HG02642 (cell line): ENCODE data around the gene RBPJL.

Experiments
- ATAC-seq: cut with Tn5 transposase; IDR thresholded peaks from one replicate; pipeline ENCODE4 v1.9.1; 2021; ENCODE audit warnings: mild to moderate bottlenecking; ENCODE audit not compliant: unreplicated experiment, poor library complexity

Gene RBPJL

DNA sequence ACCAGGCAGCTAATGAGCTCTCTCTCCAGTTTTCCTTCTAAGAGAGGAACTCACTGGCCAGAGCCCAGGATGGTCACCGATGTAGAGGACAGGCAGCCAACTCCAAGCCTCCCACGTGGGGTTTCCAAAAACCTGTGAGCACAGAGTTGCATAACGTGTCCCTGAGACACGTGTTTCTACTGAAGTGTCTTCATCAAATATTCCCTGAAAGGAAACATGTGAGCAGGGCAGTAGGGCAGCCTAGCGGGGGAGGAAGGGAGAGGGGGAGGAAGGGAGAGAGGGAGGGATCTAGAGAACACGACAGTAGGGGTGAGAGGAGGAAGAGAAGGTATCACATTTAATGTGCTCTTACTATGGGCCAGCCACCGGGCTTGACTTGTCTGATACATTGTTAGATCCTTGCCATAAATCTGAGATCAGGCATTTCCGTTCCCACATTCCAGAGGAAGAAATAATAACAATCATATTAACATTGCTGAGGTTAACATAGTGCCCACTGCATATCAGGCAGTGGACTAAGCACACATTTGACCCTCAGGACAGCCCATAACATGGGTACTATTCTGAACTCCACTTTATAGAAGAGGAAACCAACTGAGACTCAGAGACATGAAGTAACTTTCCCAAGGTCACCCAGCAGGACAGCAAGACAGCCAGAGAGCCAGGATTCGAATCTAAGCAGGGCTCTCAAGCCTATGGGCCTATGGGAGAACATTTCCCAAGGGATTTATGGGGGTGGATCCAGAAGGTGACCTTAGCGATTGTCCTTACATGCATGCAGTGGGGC is 51.8 kb downstream of the RBPJL start:
- ATAC-seq: no peak

DNA sequence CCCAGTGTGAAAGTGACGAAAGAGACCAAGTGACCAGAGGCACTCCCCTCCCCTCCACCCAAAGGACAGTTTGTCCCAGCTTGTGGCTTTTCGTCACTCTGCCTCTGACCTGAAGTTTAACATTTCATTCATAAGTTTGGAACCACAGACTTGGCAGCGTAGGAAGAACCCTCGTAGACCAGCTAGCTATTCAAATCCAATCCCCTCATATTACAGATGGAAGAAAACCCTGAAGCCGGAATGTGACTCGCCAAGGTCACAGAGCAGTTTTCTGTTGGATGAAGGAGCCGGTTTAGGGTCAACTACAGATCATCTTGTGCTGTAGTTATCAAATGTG is 52.4 kb downstream of the RBPJL start:
- ATAC-seq: no peak

DNA sequence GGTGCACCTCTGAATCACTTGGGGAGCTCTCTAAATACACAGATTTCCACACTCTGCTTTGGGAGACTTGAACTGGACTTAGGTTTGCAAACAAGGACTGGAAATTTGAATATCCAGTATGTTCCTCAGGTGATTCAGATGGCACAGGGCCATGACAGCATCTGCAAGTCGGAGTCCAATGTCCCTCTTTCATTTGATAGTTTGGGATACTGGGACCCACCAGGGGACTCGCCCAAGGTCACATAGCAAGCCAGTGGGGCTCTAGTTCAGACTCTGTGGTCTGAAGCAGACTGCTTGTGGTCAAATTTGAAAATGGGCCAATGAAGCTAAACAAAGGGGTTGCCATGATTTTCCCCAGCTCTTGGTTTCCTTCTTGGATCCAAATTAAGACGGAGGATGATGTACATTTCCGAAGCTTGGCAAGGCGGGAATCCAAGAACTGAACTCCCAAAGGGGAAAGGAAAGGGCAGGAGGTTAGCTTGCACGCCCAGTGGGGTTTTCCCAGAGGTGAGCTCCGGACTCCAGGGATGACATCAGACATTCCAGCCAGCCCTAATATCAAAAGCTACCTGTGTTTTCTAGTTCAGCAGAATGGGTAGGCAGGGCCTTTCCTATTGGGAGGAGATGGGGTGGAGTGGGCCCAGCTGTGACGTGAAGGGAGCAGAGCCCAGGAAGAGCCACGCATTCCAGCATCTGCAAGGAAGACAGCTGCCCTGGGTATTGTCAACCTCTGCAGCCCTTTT is 52.9 kb downstream of the RBPJL start:
- no peak for ATAC-seq

DNA sequence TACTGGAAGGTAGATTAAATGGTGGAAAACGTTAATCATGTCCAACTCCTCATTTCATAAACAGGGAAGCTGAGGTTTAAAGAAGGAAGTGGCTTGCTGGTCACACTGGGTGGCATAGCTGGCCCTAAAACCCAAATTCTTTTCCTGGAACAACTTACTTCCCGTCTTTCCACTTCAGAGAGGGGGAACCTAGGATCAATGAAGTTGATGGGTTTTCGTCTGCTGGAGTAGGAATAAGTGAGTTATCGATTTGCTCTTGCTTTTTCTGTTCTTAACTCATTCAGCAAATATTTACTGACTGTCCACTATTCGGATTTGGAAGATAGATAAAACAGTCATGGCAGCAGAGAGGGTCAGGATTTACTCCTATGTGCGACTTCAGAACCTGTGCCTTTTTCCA is 55.2 kb downstream of the RBPJL start:
- ATAC-seq: no peak

DNA sequence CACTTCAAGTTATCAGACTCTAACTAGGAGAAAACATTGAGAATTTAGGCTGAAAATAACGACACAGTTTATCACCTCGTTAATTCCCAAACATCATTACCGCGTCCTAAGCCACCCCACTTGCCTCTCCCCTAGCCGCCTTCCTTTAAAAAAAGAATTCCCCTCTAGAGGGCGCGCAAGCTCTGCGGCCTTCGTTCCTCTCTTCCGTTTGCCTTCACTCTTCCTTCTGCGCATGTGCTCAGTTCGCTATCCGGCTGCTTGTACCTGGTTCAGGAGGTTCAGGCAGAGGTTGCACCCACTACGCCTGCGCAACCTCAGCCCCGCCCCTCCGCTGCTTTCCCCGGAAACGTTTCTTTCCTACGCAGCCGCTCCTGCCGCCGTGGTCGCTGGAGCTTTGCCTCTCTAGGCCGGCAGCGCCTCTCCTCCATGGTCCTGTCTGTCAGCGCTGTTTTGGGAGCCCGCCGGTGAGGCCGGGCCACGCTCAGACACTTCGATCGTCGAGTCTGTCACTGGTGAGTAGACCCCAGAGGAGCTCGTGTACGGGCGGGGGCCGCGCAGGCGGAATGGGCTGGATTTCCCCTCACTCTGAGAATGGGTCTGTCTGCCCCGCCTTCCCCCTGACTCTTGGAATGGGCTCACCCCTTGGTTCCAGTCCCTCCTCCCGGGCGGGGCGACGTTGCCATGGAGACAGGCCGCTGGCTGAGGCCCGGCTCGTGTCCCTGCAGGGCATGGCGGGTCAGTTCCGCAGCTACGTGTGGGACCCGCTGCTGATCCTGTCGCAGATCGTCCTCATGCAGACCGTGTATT is 56.4 kb downstream of the RBPJL start, which contains the start of gene SYS1:
Gene SYS1 (plus strand): TSS at position 353 of the 807 bp plus-strand sequence. CDS start 376 bp downstream, at position 729.
- ATAC-seq: peak; percentile 89

DNA sequence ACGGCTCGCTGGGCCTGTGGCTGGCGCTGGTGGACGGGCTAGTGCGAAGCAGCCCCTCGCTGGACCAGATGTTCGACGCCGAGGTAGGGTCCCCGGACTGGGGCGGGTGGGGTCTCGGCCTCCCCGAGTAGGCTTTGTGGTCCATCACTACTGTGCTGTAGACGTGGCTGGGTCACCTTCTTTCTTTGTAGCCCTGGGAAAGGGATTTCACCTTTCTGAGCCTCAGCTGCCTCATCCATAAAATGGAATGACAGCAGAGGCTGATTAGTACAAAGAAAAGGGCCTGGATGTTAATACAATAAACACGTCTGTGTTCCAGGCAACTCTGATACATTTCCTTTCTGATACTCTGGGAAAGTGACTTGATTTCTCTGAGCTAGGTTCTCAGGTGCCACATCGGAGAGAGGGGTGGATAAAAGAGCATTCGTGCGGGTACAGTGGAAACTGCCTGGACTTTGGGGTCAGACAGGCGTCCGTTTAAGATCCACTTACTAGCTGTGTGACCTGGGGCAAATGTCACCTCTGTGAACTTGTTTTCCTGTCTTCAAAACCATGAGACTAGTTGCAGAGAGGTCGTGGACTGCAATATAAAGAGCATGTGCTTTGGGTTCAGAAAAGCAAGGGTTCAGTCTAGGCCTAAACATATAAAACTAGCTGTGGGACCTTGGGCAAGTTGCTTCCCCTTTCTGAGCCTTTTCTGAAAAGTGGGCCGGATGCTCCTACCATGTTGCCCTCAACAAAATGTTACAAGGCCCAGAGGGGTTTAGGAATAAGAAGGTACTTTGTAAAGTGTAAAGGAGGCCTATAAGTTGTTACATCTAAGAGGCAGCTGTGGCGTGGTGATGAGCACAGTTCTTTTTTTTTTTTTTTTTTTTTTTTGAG is 57.2 kb downstream of the RBPJL start:
- no peak for ATAC-seq

DNA sequence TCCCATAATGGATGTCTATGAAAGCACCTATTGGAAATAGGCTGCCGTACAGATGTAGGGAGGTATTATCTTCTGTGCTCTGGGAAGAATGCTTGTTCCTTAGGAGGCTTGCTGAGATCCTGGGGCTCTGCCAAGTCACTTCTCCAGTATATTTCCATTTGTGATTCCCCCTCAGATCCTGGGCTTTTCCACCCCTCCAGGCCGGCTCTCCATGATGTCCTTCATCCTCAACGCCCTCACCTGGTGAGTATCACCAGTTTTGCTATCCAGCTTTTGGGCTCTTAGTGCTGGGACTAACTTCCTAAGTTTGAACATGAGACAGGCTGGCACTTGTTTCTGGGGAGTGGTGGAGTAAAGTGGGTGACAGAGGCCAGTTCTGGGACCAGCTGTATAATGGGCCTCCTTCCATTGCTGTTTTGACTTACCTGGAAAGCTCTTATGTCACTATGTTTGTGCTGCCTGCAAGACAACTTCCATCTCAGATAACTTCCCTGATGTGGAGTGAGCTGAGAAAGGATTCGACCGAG is 58.9 kb downstream of the RBPJL start:
- no peak for ATAC-seq

DNA sequence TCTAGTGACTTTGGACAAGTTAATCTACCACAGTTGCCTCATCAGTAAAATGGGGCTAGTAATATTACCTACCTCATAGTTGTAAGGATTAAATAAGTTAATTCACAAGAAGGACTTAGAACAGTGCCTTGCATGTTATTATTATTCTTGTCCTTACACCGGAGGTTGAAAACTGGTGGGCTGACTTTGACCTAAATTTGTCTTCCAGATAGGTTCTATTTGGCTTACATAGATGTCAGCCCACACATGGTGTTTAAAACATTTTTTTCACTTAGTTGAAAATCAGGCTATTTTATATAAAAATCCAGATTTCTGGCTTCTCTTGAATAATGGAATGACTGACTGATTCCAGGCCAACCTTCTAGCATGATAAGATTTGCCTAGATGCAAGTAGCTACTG is 59.6 kb downstream of the RBPJL start:
- ATAC-seq: no peak

DNA sequence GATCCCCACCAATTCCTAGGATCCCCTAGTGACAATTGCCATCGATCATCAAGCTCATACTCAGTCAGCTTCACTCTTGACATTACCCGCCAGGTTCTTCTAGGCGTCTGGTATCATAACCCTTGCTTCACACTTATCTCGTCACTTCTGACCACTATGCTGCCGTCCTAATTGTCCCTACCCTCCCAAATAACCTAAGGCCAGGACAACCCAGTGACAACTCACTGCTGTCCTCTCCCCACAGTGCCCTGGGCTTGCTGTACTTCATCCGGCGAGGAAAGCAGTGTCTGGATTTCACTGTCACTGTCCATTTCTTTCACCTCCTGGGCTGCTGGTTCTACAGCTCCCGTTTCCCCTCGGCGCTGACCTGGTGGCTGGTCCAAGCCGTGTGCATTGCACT is 60.0 kb downstream of the RBPJL start:
- no peak for ATAC-seq

DNA sequence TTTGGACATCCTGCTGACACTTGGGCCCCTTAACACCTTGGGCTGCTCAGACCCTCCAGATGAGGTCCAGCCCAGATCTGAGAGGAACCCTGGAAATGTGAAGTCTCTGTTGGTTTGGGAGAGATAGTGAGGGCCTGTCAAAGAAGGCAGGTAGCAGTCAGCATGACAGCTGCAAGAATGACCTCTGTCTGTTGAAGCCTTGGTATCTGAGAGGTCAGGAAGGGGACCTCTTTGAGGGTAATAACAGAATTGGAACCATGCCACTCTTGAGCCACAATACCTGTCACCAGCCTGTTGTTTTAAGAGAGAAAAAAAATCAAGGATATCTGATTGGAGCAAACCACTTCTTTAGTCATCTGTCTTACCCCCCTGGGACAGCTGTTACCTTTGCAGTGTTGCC is 60.5 kb downstream of the RBPJL start:
- no peak for ATAC-seq
